Umbilical cord (tissue), 2 donors: ENCODE results near the gene RAET1E. TPM values are rescaled to one million over a fixed set of nuclear protein-coding genes. Genes with fewer than 3 reads are reported as not detected.
"Not testable (repeated sequence)": the region's sequence is repeated elsewhere in the genome, so short reads cannot be mapped to it uniquely, and the experiment has no call there.

Source experiments
- DNase-seq: peaks from one replicate; pipeline ENCODE4 v3.0.0-alpha.2; 2015; ENCODE audit warnings: low spot score
- total RNA-seq: library from RNA; depleted of rRNA; stranded (reverse); fragments of >200 nt; gene quantifications from one replicate; pipeline ENCODE4 v1.2.3, GENCODE V29; 2014; ENCODE audit warnings: low replicate concordance; ENCODE audit not compliant: insufficient read depth

The RAET1E gene, protein sequence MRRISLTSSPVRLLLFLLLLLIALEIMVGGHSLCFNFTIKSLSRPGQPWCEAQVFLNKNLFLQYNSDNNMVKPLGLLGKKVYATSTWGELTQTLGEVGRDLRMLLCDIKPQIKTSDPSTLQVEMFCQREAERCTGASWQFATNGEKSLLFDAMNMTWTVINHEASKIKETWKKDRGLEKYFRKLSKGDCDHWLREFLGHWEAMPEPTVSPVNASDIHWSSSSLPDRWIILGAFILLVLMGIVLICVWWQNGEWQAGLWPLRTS
- 6.3 TPM for total RNA-seq

DNA sequence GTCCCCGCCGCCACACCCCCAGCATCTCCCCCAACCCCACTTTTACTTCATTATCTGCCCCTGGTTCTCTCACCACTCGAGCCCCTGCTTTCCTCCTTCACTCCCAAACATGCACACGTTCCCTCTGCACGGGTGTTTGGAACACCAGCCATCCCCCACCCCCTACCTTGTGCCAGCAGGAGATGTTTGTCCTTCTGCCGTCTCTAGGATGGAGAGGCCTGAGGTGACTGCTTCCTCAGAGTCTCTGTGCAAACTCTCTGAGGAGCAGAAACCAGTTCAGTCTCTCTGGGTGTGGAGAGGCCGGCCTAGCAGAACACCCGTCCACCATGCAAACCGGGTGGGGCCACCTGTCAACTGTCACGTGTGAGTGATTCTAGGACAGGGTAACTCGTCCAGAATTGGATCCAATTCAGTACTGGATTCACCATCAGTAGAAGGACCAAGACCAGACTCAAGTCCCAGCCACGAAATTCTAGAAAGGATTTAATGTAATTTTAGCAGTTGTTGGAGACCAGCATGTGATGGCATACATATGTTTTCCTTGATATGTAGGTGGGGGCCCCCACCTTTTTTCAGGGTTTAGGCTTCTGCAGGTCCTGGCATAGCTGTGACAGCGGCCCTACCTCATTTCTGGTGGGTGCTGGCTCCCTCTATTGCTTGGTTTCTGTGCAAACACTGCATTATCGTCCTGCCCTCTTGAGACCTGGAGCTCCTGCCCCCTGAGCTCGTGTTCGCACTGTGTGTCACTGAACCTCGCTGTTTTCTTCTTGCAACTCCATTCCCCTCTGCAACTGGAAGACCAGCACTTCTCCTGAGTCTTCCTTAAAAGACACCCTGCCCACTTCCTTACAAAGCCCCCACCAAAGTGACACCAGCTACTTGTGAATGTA lies at the start of gene RAET1E:
TSS of gene RAET1E (minus strand) at position 259 of the 890 bp plus-strand sequence. CDS start 7,212 bp downstream, outside the sequence.
- DNase-seq, result no peak

DNA sequence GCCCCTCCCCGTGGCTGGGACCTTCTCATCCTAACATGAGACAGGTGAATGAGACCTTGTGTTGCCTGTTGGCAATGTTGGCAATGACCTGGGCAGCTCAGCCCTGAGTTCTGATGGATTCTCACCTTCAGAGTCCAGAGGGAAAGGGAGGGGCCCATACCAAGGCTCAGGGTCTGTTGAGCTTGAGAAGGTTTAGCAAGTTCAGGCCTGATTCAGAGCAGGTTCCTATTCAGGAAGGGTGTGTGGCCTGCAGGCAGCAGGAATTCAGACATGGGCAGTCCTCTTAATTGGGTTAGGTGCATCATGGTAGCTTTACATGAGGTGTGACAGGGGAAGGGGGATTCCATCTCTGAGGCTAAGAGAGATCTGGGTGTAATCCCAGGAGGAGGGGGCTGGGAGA lies 49.6 kb upstream of the RAET1E start:
- DNase-seq, result not testable (repeated sequence)

DNA sequence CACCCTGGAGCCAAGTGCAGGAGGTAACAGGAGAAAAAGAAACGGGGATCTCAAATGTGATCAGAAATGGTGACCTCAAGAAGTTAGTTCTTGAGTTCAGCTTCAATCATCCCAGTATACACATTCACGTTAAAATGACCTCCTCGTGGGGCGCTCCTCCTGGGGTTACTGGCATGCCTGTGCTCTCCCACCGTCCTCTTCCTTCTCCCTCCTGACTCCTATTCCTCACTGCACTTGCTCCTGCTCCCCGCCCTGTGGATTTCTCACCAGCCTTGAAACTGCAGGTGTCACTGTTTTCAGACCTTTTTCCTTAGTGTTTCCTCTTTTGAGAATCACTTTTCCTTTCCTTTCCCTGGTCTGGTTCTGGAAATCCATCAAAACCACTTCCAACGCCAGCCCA lies 48.7 kb upstream of the RAET1E start:
- not testable (repeated sequence) for DNase-seq

DNA sequence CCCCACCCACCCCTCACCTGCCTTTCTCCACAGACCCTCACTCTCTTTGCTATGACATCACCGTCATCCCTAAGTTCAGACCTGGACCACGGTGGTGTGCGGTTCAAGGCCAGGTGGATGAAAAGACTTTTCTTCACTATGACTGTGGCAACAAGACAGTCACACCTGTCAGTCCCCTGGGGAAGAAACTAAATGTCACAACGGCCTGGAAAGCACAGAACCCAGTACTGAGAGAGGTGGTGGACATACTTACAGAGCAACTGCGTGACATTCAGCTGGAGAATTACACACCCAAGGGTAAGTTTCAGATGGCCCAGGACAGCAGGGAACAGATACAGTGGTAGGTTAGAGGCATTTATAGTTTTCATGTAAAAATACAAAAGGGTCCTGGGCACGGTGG lies 47.4 kb upstream of the RAET1E start:
- DNase-seq, result not testable (repeated sequence)

DNA sequence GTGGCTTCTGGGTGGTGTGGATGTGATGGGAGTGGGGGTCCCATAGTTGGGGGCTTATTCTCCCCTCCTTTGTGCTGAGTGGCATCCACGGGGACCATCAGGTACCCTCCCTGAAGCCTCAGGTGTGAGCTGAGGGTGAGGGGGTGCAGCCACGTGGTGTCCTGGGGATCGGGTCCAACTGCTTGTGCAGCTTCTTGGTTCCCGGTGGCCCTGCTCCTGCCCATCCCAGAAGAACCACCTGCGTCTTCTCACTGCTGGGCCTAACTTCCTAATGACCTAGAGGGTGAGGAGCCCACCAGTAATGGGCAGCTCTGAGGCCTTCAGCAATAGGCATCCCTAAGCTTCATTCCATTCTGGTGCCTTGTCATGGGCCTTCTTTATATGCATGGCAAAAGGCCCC lies 45.4 kb upstream of the RAET1E start:
- not testable (repeated sequence) for DNase-seq

DNA sequence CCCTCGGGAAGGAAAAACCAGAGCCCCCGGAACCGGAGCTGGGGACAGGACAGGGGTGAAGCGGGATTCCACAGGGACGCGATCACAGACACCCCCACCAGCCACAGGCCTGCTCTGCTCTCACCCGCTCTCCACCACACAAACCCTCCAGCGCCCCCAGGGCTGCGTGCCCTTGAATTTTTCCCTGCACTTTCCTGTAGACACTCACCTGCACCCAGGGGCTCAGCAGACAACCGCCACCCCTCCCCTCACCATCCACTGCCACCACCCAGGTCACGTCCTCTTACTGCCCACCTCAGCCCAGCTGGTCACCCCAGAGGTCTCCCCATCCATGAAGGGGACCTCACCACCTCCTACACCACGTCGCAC lies 44.5 kb upstream of the RAET1E start:
- no peak for DNase-seq

DNA sequence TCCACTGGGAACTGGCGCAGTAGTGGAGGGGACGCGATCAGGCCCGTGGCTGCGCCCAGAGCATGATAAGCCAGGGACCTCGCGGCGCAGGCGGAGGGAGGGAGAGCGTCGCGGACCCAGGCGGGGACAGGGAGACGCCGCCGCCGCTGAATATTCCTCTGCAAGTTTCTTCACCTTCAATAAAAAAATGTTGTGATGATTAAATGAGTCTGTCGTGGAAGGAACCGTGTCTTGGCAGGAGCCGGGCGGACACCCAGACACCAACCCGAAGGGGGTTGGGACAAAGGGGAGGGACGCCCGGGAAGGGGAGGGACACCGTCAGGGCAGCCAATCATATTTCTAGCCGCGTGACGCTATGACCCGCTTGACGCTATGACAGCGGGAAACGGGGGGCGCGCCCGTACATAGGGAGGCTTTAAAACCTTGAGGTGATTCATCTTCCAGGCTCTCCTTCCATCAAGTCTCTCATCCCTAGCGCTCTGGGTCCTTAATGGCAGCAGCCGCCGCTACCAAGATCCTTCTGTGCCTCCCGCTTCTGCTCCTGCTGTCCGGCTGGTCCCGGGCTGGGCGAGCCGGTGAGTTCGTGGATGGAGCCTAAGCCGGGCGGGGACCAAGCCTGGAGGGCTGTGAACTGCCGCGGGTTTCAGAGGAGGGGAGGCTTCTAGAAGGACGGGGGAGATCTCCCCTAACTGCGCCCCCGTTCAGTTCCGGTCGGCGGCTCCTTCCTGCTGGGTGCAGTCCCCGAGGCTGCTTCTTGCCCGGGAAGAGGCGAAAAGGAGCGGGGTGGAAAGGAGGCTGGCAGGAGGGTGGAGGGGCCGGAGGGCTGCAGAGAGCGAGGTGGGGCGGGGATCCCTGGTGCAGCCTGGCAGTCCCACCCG lies 43.9 kb upstream of the RAET1E start, which contains the start of gene ULBP2:
TSS of gene ULBP2 (plus strand) at position 432 of the 878 bp plus-strand sequence. CDS start at position 491, 59 bp downstream.
- peak; percentile 94 for DNase-seq

DNA sequence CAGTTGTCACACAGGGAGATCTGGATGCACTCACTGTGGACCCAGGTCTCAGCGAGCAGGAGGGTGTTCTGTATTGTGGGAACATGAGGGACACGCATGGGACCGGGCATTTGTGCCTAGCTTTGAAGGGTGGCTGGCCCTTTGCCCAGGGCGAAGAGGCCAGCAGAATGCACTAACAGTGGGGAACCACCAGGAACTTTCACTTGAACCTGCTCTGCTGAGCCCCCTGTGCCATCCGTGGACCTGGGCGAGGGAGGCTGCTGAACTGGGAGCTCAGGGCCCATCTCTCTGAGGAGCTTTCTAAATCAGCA lies 42.7 kb upstream of the RAET1E start:
- no peak for DNase-seq

DNA sequence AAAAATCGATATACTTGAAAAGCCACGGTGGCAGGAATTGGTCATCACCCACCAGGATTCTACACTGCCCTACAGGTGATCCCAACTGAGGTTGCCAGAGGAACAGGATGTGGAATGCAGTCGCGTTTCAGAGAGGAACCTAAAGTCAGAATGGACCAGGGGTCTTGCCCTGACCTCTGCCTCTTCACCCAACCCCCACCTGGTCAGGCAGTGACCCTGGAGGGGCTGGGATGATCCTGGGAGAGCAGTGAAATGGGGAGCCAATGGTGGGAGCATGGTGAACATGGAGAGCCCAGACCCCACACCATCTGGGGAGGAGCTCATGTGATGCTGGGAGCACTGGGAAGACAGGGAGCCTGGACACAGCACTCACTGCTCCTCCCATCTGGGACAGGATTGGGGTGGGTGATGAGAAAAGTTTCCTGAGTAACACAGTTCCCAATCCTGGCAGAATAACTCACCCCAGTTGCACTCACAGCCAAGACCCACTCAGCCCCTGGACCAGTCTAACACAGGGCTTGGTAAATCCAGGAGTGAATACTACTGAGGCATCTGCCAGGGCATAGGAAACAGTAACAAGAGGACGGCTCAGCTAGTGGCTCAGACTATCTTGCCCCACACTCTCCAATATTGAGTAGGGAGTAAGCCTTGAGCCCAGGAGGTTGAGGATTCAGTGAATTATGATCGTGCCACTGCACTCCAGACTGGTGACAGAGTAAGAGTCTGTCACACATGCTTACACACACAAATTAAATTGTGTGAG lies 42.2 kb upstream of the RAET1E start:
- DNase-seq, result no peak

DNA sequence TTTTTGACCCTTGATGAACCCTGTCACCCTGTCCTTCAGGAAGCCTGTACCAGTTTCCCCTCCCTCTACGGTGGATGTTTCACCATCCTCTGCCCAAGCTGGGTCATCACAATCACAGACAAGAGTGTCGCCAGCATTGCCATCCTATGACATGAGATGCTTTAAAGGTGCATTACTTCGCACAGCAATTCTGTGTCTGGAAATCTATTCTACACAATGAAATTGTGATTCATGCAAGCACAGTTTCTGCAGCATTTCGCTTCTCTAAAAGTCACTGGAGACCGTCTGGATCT lies 41.4 kb upstream of the RAET1E start:
- DNase-seq, result no peak

DNA sequence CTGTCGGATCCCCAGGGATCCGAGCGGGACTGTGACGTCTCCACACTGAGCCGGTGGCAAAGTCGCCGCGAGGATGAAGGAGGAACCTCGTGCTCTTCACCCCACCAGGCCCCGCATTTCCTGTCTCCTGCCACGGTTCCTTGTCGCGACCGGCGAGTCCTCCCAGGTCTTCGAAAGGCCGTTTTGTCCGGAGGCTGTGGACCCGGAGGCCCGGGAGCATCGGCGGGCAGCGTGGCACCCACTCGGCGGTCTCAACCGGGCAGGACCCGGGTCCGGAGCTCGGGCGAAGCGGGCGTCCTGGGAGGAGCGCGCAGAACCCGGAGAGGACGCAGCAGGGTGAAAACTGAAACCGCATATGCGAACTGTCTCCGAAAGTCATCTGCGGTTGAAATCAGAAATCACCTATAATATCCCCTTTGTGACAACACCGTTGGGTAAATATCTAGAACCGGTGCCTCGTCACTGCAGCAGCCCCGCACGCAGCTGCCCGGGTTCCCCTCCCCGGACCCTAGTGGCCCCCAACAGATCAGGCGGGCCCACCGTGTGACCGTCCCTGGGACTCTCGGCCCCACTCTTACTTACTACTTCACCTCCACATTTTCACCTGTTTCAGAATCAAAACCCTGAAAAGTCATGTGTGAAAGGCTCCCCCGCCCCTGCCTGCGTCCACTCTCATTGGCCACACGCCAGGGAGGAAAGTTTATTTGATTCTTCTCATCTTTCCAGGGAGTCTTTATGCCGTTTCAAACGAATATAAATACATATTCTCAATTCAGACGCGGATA lies 40.9 kb upstream of the RAET1E start:
- peak; percentile 16 for DNase-seq

DNA sequence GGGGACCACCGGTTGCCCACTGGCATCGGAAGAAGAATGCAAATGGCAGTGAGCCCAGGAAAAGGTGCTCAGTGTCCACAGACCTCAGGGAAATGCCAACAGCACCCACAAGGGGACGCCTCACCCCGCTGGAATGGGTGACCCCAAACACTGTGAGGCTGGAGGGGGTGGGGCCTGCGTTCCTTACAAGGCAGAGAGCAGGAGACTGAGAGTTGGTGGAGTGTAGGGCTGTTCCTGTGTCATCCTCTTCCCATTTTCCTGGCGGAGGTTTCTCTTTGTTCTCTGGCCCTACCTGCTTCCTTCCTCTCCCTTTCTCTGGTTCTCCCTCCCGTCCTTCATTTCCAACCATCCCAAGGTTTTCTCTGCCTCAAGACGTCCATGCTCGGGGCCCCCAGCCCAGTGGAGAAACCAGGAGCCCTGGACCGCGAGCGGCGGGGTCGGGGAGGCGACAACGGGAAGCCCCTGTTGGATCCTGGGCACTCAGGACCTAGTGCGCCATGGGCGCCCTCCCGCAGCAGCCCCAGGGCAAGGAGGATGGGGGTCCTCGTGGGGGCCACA lies 40.2 kb upstream of the RAET1E start:
- DNase-seq, result not testable (repeated sequence)

DNA sequence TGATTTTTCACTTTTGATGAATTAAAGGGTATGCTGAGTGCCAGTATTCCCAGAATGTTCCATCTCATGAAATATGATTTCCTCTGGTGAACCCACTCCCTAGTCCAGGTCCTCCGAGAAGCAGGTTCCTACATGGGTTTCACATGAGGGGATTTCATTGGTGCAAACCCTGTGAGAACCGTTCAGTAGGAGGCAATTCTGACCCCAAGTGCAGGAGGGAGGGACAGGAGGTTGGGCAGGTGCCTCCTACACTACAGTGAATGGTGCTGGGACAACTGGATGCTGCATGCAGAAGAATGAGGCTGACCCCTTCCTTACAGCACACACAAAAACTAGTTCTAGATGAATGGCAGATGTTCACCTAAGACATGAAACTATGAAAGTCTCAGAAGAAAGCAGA lies 38.8 kb upstream of the RAET1E start:
- DNase-seq, result no peak

DNA sequence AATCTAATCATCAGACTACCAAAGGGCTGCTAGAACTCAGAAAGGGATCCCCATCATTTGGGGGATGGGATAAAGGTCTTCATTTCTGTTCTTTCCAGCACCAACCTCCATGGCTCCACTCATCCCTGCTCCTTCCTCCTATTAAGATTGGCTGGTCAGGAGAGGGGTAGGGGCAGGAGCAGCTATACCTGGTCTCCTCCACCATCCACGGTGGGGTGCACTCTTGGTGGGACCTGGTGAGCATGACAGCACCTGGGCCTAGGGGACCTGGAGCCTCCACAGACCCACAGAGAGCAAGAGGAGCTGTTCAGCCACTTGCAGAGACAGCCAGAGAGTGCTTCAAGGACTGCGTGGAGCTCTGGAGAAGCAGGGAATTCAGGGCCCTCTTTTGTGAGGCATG lies 37.8 kb upstream of the RAET1E start:
- DNase-seq, result no peak

DNA sequence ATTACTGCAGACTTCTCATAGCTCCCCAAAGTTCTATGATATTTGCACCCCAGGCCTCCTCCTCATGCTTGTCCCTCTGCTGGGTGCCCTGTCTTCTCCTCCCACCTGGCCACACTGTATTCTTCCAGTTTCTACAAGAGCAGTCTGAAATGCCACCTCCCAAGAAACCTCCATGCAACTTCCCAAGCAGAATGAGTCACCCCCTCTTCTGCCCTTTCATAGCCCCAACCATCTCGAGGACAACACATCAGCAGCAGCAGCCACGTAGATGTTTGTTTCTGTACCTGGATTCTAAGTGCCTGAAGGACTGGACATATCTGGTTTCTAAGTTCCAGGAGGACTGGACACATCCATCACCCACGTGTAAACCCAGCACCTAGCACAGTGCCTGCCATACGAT lies 37.3 kb upstream of the RAET1E start:
- no peak for DNase-seq

DNA sequence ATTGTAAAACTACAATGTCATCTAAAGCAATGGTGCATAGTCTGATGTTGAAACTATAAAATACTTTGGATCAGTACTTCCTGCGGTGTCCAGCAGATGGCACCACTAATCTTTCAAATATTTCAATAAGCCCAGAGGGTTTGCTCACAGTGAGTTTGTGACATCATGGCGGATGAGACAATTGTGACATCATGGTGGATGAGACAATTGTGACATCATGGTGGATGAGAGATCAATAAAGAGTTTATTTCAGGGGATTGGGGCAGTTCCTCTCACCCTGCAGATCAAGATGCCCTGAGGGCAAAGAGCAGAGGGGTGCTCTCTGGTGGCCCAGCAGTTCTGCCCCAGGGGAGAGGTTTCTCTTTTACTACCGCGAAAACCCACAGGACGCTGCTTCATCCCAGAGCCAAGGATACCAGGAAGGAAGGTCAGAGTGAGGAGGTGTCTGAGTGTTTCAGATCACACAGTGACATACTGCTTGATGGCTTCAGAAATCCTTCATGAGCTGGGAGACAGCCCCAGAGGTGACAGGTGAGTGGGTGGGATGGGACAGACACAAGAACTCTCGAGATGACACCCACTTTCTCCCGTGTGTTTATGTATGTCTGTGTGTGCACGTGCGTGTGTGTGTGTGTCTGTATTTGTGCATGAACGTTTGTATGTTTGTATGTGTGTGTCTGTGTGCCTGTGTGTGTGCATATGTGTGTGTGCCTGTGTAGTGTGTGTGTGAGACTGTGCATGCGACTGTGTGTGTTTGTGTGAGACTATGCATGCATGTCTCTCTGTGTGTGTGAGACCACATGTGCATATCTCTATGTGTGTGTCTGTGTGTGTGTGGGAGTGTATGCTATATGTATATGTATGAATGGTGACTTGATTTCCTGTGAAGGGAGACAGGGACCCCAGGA lies 36.6 kb upstream of the RAET1E start:
- peak; percentile 57 for DNase-seq

DNA sequence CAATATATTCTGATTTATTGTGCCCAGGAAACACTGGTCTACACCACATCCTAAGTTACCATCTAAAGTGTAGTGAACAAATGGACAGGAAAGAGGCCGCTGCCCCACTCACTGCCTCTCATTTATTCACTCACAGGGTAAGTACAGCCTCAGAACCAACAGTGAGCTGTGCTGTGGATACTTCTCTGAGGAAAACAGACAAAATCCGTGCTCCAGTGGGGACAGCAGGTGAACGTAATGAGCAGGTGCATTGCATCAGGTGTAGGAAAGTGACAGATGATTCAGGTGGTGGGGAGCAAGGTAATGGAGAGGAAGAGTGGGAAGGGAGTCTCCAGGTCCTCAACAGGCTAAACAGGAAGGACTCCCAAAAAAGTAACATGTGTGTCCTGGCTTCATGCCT lies 35.5 kb upstream of the RAET1E start:
- no peak for DNase-seq

DNA sequence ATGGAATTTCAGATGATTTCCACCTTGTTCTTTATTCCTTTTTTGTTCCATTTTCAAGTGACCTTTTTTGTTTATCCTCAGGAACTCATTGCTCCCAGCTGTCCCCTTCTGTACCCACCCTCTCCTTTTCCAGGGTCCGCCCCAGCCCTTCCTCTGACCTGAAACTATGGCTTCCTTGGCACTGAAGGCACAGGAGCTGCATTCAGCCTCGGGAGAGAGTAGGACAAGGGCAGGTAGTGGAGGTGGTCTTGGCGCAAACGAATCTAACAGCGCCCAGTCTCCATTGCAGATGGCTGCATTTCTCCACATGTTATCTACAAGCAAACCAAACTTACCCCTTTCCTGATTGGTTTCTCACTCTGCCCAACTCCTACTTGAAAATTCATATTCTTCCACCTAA lies 35.1 kb upstream of the RAET1E start:
- DNase-seq, result no peak

DNA sequence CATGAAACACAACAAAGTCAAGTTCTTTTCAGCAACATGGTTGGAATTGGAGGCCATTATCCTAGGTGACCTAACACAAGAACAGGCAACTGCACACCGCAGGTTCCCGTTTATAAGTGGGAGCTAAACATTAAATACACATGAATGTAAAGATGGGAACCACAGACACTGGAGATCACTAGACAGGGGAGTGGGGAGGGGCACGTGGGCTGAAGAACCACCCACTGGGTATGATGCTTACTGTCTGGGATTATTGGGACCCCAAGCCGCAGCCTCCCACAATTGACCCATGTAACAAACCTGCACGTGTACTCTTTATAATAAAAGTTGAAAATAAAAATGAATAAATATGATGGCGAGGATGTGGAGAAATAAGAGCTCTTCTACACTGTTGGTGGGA lies 33.6 kb upstream of the RAET1E start:
- DNase-seq, result no peak
